Activated CD4-positive, alpha-beta T cell treated with anti-CD3 and anti-CD28 coated beads, Interleukin-2, Interleukin-6, amounts not matched to agents 100 ng/mL and 50 ng/mL, durations not matched to agents 16 hours and 8 hours (primary cell): ENCODE results near the gene ABCA3.
"Not testable (repeated sequence)": the region's sequence is repeated elsewhere in the genome, so short reads cannot be mapped to it uniquely, and the experiment has no call there.

Experiments
- DNase-seq: peaks from one replicate; pipeline ENCODE4 v3.0.0-alpha.2; 2020

Gene ABCA3

DNA sequence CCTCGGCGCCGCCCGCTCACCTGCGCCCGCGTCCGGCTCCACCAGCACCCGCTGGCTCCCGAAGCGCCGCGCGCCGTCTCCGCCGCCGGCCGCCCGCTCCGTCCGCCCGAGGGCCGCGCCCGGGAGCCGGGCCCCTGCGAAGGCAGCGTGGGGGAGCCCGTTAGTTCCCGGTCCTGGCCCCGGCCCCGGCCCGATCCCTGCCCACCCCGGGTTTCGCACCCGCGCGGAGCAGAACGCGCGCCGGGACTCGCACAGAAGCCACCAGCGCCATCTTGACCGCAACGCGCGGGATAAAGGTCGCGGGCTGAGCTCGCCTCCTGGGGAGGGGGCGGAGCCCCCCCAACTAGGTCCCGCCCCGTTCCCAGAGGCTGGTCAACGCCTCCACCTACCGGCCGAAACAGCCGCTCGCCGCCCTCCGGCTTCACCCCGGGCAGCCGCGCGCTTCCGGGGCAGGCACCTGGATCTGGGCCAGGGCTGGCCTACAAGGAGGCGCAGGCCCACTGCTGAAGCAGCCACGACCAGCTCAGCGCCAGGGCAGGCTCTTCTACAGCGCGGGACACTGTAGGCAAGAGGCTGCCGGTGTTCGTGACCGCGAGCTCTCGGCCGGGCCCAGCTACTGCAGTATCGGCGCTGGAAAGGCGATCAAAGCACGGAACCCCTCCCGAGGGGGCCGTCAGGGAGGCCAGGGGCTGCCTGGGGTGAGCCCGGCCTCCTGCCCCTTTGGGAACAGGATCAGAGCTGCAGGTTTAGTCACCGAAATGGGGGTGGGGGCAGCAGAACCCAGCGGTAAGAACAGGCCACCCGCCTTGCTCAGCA, 89.0 kb downstream of the ABCA3 start, which contains the start of gene ECI1:
Gene ECI1 (minus strand): TSS at position 292 of the 816 bp plus-strand sequence. CDS start 21 bp downstream, at position 271.
- DNase-seq, result peak; percentile 95

DNA sequence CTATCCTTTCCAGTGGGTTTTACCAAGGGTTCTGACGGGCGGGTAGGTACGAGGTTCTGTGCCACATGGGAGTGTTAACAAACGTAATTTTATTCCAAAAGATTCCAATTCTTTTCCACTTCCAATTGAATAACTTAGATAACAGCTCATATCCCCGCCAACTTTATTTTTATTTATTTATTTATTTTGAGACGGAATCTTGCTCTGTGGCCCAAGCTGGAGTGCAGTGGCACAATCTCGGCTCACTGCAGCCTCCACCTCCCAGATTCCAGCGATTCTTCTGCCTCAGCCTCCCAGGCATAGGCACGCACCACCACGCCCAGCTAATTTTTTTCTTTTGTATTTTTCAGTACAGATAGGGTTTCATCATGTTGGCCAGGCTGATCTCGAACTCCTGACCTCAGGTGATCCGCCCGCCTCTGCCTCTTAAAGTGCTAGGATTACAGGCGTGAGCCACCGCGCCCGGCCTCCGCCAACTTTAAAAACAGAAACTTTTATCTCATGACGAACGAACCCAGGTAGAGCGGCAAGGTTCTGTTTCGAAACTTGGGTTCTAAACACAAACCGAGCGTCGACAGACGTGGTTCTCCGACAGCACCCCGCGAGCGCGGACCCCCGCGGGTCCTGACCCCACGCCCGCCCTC, 89.8 kb downstream of the ABCA3 start:
- DNase-seq, result peak; percentile 48

DNA sequence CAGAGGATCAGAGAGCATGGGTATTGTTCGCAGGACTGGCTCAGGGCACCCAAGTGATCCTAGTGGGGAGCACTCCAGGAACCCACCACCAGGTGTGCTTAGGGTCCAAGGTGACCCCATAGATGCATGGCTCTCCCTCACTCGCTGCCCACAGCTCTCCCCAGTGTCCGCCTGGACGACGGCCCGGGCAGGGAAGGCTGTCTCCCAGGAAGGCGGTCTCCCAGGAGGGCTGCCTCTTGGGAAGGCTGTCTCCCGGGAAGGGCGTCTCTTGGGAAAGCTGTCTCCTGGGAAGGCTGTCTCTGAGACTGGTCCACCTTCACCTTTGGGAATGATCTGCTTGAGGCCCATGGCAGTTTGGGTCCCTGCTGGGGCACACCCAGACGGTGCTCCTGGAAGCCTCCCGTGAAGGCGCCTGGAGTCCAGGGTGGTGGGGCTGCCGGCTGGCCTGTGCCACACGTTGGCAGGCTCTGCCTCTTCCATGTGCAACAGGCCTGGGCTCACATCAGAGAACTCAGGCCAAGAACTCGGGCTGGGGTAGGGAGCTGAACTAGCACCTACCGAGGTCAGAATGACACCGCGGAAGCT, 94.1 kb downstream of the ABCA3 start:
- no peak for DNase-seq

DNA sequence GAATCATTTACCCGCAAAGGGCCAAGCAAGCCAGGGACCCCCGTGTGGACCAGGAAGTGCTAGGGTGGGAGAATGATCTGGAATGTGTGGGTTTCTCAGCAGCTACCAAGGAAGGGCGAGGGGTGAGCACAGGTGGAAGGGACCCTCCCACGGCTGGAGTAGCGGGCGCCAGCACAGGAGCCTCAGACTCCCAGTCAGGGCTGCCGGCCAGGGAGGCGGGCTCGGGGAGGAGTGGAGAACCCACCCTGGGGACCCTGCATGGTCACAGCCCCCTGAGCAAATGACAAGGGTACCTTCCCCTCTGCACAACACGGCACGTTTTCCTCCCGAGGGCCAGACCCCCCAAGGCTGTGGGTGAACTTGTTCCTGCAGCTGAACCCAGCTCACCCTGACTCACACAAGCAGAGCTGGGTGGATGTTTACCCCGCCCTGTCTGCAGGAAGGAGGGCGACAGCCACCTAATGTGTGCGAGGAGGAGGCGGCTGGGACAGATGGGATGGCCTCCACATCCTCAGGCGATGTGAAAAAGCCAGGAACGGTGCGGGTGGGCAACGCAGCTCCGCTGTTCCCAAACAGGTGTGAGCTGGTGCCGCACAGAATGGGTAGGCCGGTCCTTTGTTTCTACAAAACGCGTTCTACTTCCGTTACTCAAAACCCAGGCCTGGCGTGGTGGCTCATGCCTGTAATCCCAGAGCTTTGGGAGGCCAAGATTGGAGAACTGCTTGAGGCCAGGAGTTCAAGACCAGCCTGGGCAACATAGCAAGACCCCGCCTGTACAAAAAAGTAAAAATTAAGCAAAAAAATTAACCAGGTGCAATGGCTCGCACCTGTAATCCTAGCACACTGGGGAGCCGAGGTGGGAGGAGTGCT, 95.4 kb downstream of the ABCA3 start:
- DNase-seq, result no peak

DNA sequence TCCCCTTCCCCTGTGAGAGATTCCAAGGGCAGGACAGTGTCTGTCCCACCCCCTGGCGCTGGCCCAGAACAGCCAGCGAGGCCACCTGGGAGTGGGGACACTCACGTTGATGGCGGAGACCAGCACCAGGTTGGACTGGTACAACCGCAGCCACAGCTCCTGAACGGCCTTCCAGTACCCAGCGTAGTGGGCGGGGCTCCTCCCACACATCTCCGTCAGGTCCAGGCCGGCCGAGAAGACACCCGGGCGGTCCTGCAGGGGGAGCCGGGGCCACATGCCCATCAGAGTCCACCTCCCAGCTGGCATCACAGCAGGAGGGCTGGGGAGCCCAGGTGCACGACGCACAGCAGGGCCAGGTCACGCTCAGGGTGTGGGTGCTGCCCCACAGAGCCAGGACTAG, 96.2 kb downstream of the ABCA3 start:
- no peak for DNase-seq

DNA sequence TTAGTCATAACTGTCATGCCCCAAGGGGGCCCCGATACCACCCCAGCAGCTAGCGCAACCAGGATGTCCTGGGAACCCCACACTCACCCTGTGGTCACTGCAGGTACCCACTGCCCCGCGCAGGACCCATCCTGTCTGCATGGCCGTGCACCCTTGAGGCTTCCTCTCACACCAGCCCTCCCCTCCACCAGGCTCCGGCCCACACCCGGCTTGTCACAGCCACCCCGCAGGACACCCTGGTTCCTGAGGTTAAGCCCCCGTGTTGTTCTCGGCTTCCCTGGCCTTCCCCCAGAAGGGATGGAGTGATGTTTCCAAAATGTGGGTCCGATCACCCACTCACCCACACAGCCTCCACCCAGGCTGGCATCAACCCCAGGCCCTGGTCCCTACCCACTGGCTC, 96.7 kb downstream of the ABCA3 start:
- no peak for DNase-seq

DNA sequence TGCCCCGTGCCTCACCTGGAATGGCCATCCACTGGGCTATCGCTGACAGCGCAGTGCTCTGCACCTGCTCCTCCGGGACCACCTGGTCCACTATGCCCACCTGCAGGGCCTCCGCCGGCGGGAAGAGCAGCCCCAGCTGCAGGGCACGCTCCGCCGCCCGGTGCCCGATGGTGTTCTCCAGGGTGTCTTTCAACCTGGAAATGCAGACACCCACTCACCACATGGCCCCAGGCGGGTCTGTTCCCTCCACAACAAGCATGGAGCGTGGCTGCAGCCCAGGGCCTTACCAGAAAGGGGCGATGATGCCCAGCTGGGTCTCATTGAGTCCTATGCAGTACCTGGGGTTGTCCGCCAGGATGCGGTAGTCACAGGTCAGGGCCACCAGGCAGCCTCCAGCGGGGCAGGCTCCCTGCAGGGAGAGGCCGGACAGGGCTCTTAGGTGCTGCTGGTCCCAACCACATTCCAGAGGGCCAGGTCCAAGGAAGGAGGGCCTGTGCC, 97.4 kb downstream of the ABCA3 start:
- no peak for DNase-seq

DNA sequence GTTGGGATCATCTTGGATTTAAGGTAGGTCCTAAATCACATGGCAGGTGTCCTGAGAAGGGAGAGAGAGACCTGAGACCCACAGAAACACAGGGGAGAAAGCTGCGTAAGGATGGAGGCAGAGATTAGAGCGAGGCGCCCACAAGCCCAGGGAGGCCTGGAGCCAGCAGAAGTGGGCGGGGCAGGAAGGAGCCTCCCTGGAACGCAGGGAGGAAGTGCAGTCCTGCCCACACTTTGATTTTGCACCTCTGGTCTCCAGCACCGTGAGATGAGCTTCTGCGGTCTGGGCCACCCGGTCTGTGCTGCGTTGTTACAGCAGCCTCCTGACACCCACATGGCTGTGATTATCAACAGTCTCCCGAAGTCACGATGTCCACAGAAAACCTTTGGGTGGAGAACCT, 97.9 kb downstream of the ABCA3 start:
- no peak for DNase-seq

DNA sequence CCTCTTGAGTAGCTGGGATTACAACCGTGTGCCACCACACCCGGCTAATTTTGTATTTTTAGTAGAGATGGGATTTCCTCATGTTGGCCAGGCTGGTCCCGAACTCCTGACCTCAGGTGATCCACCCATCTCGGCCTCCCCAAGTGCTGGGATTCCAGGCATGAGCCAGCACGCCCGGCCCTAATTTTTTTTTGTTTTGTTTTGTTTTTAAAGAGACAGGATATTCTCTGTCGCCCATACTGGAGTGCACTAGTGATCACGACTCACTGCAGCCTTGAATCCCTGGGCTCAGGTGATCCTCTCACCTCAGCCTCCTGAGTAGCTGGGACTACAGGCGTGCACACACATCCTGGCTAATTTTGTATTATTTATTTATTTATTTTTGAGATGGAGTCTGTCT, 100.2 kb downstream of the ABCA3 start:
- not testable (repeated sequence) for DNase-seq

DNA sequence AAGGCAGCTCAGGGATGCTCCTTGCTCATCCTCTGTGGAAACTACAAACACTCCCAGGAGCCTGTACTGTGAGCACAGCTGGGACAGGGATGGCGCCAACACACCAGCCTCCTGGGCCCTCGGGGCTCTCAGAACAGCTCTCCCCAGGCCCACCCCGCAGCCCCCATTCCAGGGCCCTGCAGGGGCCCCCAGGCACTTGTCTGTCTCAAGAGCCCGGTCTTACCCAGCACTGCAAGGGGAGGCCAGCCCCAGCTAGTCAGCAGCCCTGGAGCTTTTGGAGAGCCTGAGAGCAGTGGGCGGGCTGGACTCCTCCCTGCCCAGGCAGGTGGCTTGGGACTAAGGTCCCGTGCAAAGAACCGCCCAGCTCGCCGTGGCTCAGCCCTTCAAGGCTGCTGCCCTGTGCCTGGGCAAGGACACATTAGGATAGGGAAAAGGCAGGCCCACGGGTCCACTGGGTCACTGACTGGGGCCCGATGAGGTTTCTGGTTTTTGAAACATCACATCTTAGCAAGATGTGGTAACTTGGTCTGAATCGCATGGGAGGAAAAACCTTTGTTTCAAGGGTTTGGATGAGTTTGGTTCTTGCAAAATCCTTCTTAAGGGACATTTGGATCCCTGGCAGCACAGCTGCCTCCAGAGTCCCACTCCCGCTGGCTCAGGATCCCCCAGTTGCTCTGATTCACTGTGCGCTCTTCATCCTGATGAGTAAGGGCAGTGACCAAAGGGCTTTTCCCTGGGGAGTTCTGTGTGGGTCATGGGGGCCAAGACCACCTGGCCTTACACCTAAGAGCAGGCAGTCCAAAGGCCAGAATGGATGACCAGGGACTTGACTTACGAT, 101.5 kb downstream of the ABCA3 start:
- no peak for DNase-seq

DNA sequence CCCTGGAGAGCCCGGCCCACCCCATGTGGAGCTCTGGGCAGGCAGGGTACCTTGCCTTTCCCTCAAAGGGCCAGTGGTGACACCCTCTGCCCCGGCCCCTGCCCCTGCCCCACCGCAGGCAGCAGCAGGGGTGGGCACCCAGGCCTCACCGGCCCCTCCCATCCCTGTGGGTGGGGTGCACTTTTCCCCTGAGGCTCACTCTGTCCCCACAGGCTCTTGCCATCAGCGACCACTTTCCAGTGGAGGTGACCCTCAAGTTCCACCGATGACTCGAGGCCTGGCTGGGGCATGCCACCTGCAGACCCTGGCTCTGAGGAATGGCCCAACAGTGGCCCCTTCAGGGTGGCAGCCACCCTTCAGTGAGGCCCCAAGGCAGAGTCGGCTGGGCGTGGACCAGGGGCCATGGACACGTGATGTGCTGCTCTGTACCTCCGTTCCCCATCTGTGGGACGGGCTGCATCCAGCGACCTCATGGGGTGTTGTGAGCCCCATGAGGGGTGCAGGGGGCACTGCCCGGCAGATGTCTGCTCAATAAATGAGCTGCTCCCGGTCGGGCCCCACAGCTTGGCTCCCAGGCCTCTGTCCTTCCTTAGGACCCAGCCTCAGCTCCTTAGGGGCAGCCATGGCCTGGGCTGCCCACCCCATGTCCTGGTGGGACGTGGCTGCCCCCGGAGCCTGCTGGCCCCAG, 102.2 kb downstream of the ABCA3 start:
- no peak for DNase-seq

DNA sequence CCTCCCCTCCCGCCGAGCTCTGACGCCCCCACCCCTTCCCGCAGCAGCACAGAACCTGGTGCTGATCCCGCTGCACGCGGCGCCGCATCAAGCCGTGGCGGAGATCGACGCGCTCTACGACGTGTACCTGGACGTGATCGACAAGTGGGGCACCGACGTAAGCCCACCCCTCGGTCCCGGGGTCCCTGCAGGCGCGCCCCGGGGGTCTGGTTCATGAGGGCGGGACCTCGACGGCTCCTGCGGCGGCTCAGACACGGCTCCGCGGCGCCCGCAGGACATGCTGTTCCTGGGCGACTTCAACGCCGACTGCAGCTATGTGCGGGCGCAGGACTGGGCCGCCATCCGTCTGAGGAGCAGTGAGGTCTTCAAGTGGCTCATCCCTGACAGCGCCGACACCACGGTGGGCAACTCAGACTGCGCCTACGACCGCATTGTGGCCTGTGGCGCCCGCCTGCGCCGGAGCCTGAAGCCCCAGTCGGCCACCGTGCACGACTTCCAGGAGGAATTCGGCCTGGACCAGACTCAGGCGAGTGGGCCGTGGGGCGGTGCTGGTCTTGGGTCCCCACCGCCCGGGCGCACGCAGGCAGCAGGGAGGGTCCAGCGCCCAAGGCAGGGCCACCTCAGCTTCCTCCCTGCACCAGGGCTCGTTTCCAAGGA, 102.9 kb downstream of the ABCA3 start:
- DNase-seq, result no peak

DNA sequence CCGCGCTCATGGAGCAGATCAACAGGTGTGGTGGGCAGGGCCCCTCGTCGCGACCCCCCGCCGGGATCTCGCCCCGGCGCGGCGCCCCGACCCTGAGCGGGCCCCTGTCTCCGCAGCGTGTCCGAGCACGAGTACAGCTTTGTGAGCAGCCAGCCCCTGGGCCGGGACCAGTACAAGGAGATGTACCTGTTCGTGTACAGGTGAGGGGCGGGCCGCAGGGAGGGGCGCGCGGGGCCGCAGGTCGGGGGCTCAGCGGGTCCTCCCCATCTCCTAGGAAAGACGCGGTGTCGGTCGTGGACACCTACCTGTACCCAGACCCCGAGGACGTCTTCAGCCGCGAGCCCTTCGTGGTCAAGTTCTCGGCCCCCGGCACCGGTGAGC, 103.4 kb downstream of the ABCA3 start:
- DNase-seq, result no peak

DNA sequence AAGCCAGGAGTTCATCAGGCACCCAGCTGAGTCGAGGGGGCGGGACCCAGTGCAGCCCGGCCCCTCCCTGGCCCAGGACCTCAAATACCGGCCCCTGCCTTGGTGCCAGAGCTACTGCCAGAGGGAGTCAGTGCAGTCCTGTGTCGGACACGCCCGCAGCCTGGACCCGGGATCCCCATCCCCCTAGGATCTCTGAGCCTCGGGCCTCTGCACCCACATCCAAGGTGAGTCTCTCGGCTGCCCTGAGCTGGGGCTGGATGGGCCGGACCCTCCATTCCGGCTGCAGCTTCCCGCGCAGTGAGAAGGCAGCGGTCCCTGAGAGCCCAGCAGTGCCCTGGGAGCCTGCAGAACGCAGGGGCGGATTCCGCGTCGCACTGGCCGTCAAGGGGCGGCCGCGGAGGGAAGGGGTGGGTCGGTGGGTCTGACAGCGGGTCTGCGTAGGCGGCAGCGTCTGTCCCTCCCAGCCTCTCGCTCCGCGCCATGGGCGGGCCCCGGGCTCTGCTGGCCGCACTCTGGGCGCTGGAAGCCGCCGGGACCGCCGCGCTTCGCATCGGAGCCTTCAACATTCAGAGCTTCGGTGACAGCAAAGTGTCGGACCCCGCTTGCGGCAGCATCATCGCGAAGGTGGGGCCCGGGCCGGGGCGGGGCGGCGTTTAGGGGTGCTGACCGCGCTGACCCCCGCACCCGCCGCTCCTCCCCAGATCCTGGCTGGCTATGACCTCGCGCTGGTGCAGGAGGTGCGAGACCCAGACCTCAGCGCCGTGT, 104.0 kb downstream of the ABCA3 start, which contains the start of gene DNASE1L2:
Gene DNASE1L2 (plus strand): TSS at position 108 of the 765 bp plus-strand sequence. CDS start 373 bp downstream, at position 481.
- no peak for DNase-seq

DNA sequence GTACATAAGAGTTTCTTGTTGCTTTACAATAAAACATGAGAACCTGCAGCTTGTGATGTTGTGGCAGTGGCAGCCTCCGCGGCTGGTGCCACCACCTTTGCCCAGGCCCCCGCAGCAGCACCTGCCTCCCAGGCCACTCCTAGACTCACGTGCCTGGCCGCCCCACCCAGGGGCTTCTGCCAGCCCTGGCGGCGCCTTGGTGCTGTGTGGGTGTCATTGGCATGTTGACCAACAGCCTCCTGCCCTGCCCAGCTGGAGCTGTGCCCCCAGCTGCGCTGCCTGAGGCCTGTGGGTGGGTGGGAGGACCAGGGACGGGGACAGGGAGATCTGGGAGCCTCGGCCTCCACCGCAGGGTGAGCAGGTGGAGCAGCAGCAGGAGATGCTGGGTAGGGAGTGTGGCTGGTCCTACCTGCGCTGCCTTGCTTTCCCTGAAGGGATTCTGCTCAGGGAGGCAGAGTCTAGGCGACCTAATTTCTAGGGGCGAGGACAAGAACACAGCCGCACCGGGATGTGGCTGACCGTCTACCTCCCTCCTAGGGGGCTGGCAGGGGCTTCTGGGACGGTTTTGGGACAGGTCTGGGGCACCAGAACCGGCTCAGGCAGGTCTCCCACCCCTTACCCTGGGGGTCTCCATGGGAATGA, 104.7 kb downstream of the ABCA3 start:
- no peak for DNase-seq

DNA sequence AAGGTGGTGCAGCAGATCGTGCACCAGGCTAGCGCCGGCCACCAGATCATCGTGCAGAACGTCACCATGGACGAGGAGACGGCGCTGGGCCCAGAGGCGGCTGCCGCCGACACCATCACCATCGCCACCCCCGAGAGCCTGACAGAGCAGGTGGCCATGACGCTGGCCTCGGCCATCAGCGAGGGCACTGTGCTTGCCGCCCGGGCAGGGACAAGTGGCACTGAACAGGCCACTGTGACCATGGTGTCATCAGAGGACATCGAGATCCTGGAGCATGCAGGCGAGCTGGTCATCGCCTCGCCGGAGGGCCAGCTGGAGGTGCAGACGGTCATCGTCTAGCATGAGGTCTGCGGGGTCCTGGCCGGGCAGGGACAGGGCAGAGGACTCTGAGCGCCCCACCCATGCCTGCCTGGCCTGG, 105.3 kb downstream of the ABCA3 start:
- no peak for DNase-seq

DNA sequence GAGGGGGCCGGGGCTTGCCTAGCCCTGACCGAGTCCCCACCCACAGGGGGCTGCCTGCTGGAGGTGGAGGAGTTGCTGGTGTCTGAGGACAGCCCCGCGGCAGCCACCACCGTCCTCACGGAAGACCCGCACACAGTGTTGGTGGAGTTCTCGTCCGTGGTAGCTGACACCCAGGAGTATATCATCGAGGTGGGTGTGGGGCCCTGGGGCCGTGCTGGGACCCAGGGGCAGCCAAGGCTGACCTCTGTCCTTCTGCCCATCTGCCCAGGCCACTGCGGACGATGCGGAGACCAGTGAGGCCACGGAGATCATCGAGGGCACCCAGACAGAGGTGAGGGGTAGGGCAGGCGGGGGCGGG, 105.7 kb downstream of the ABCA3 start:
- DNase-seq, result no peak

DNA sequence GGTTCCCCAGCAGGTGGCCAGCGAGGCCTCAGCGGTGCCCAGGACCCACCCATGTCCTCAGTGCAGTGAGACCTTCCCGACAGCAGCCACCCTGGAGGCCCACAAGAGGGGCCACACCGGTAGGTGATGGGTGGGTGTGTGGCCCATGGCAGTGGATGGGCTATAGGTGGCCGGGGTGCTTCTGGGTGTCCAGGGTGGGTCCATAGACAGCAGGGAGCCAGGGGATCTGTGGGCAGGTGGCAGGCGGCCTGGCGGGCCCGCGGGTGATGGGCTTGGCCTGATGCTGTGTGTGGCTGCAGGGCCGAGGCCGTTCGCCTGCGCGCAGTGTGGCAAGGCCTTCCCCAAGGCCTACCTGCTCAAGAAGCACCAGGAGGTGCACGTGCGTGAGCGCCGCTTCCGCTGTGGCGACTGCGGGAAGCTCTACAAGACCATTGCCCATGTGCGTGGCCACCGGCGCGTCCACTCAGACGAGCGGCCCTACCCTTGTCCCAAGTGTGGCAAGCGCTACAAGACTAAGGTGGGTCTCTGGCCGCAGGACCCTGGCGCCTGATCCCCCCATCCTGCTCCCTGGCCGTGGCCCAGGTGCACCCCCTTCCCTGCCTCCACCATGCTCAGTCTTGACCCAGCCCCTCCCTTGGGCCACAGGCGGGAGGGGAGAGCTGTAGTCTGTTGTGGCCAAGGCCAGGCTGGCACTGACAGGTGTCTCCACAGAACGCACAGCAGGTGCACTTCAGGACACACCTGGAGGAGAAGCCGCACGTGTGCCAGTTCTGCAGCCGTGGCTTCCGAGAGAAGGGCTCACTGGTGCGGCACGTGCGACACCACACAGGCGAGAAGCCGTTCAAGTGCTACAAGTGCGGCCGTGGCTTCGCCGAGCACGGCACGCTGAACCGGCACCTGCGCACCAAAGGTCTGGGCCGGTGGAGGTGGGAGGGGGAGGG, 106.4 kb downstream of the ABCA3 start:
- no peak for DNase-seq
